Omental fat pad (tissue), 4 donors: ENCODE results near the gene DTX3. TPM values are rescaled to one million over a fixed set of nuclear protein-coding genes. Genes with fewer than 3 reads are reported as not detected.

ENCODE experiments used
- ATAC-seq: fragments of 150-250 bp; one replicate; pipeline ENCODE4 v1.9.1; 2016; ENCODE audit warnings: mild to moderate bottlenecking, moderate library complexity; ENCODE audit not compliant: low FRiP score
- DNase-seq: peaks from one replicate; pipeline ENCODE4 v3.0.0-alpha.2; 2019; ENCODE audit warnings: low spot score
- total RNA-seq, 4 donors: library from RNA; depleted of rRNA; stranded (reverse); fragments of >200 nt; gene quantifications; one replicate each; pipeline ENCODE4 v1.1.0, GENCODE V29; 2016
- TF ChIP-seq, protein P1 (sequence below), 3 donors: fragments of 450-650 bp; IDR thresholded peaks; one replicate each; pipeline ENCODE4 v1.5.1; 2016 to 2017; ENCODE audit warnings: antibody characterized with exemption in 3 of 3, mild to moderate bottlenecking in 3 of 3, moderate library complexity in 2 of 3

DTX3 gene
- total RNA-seq, 4 donors from 2014 or later = 8.0 to 21.7 (median 13.3) TPM

DNA sequence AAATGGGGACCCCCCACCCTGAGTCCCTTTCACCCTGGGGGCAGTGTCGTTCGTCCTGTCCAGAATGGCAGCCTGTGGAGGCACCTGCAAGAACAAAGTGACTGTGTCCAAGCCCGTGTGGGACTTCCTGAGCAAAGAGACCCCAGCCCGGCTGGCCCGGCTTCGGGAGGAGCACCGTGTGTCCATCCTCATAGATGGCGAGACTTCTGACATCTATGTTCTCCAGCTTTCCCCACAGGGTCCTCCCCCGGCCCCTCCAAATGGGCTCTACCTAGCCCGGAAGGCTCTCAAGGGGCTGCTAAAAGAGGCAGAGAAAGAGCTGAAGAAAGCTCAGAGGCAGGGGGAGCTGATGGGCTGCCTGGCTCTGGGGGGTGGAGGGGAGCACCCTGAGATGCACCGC is 2.2 kb downstream of the DTX3 start:
- TF ChIP-seq, protein P1, sequence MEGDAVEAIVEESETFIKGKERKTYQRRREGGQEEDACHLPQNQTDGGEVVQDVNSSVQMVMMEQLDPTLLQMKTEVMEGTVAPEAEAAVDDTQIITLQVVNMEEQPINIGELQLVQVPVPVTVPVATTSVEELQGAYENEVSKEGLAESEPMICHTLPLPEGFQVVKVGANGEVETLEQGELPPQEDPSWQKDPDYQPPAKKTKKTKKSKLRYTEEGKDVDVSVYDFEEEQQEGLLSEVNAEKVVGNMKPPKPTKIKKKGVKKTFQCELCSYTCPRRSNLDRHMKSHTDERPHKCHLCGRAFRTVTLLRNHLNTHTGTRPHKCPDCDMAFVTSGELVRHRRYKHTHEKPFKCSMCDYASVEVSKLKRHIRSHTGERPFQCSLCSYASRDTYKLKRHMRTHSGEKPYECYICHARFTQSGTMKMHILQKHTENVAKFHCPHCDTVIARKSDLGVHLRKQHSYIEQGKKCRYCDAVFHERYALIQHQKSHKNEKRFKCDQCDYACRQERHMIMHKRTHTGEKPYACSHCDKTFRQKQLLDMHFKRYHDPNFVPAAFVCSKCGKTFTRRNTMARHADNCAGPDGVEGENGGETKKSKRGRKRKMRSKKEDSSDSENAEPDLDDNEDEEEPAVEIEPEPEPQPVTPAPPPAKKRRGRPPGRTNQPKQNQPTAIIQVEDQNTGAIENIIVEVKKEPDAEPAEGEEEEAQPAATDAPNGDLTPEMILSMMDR (IDR thresholded peaks at IDR 0.05) = no peak
- no peak for ATAC-seq
- no peak for DNase-seq

DNA sequence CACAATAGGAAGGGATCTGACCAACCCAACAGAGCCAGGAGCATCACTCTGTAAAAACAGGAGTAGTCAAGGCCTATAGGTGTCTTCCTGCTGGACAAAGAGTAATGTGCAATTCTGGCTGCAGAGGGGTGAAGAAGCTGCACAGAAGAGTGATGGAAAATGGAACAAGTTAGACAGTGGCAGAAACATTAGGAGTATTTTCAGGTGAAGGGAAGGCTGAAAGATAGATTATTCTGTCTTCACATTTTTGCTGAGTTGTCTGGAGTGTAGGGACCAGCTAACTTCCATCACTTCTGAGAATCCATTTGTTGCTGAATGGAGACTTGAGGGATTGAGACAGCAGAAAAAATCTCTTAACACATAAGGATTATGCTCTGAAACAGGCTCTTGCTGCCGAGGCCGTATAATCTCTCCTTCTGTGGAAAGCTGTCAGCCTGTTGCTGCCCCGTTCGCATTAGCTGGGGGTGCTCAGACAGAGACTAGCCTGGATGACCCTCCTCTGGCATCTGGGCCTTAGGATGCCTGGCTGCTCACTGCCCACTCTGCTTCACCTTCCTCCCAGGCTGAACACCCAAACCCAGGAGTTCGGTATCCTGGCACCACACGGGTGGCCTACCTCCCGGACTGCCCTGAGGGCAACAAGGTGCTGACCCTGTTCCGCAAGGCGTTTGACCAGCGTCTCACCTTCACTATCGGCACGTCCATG is 3.5 kb downstream of the DTX3 start:
- no peak for DNase-seq
- TF ChIP-seq, protein P1 (IDR thresholded peaks at IDR 0.05) = no peak
- no peak for ATAC-seq

DNA sequence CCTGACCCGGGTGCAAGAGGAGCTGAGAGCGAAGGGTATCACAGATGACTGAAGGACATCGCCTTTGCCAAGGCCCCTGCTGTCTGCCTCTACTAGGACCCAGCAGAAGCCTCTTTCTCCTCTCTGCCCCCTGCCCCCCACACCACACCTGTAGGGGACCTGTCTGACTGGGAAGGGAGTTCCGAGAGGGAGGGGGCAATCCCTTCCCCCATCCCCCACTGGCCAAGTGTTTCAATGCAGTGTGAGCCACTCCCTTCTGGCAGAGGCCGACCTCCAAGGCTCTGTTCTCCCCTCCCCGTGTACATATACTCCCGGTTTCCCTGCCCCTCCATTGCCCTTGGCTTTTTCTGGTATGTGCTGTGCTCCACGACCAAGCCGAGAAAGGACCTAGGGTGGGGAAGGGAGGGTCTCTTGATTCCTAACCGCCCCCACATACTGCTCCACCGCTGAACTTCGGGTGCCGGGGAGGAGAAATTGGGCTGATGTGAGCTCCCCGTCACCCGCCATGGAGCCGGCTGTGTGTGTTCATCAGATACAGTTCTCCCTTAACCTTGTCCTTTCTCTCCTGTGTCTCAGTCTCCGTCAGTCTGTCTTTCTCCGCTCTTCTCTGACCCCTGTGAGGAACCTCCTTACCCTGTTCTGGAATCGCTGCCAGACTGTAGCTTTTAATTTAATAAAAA is 4.6 kb downstream of the DTX3 start:
- TF ChIP-seq, protein P1 (IDR thresholded peaks at IDR 0.05) = no peak
- DNase-seq = no peak
- ATAC-seq = no peak

DNA sequence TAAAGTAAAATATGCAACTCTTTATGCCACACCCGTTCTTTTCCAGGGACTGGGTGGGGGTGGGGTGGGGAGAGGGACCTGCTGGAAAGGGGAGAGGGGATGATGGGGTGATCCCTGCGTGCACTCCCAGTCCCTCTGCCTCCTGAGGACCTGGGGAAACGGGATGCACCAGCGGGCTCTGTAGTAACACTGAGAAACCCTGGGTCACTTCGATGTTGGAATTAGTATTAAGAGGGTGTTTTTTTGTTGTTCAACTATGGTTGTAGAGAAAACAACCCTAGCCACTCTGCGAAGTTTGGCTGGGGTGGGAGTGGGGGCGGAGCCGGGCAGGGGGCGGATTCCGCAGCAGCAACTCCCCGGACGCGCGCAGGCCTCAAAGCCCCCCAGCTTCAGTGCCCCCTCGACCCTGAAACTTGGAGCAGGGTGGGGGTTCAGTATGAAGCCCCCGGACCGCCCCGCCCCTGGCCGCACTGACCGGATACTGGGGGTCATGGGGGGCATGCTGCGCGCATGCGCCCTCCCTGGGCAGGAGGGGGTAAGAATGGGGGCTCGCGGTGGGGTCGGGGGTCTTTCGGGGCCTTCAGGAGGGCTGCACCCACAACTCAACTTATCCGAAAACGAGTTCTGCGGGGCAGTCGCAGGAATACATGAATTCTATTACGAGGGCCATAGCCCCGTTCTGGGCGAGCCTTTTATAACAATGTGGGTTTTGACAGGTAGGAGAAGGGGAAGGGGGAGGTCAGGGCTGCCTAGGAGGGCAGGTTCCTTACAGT is 5.3 kb downstream of the DTX3 start:
- ATAC-seq (no peak), DNase-seq (no peak)
- TF ChIP-seq, protein P1 (IDR thresholded peaks at IDR 0.05) = no peak

DNA sequence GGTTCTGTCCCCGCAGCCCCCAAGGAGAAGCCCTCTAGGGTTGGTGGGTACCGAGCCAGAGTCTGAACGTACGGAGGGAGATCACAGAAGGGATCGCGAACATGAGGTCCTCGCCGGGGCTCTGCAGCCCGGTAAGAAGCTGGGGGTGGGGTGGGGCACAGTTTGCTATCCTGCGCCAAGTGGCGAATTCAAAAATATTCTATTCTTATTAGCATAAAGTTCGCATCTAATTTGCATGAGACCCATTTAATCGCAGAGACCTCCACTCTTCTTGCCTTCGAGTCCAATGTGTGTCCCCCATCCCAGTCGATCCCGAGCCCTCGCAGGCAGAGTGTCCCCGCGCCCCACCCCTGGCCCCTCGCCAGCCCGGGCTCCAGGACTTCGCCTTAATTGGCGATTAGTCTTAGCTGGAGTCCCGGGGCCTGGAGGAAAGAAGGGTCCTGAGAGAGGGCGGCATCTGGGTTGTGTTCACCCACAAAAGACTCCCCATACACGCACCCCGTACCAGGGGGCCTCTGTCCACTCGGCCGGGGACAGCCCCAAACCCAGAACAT is 6.0 kb downstream of the DTX3 start:
- DNase-seq (no peak), ATAC-seq (peak; percentile 25)
- TF ChIP-seq, protein P1 (IDR thresholded peaks at IDR 0.05) = no peak

DNA sequence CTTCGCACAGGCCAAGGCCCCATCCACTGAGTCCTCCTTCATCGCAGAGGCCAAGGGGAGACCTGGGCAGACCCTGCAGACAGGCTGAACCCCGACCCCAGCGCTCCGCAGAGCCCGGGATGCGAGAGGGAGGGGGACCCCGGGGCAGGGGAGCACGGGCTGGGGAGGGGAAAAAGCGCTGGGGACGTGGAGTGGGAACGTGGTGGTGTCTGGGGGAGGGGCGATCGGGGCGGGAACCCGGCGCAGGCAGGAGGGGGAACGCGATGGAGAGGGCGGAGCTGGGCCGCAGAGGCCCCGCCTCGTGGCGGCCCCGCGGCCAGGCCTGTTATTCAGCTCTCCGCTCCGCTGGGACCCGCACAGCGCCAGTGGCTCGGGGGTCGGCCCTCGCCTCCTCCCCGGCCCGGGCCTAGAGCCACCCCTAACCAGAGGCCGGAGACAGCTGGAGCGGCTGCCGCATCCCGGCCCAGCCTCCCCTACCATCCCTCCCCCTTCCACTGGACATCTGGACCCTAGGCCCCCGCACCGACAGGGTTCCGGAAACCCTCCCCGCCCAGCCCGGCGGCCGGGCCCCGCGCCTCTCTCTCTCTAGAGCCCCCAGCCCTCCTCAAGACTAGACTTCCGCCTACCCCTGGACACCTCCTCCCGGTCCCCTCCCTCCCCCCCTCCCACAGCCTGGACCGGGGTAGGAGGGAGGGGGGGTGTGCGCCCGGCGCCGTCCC is 6.6 kb downstream of the DTX3 start, which contains the start of gene ARHGEF25:
Gene ARHGEF25 (plus strand): TSS at position 328 of the 719 bp plus-strand sequence. CDS start 460 bp downstream, outside the sequence.
- TF ChIP-seq, protein P1 (IDR thresholded peaks at IDR 0.05) = no peak
- ATAC-seq = peak; percentile 77
- no peak for DNase-seq
